ENCODE results near the gene OR13C3.

The OR13C3 gene

GRCh38 chr9:104568868-104569267 is 32.2 kb upstream of the OR13C3 start, which contains the start of gene OR13C8:
OR13C8 (plus strand) TSS chr9:104569168; CDS start chr9:104569168, 0 bp downstream.
- TF ChIP-seq CEBPB (IDR thresholded peaks at IDR 0.05) (no peak), MAX (IDR thresholded peaks at IDR 0.05) (no peak), TEAD4 (IDR thresholded peaks at IDR 0.05) (no peak), YY1 (IDR thresholded peaks at IDR 0.05; ENCODE audit: low read depth) (no peak), TAF1 (IDR thresholded peaks at IDR 0.05; ENCODE audit: low read depth) (no peak), EP300 (IDR thresholded peaks at IDR 0.05; ENCODE audit: borderline replicate concordance) (no peak), USF1 (IDR thresholded peaks at IDR 0.05) (no peak), REST (IDR thresholded peaks at IDR 0.05; ENCODE audit: low read depth) (no peak), EGR1 (IDR thresholded peaks at IDR 0.05) (no peak), FOXM1 (IDR thresholded peaks at IDR 0.05; ENCODE audit: borderline replicate concordance, low read depth) (no peak), ZBTB7A (IDR thresholded peaks at IDR 0.05; ENCODE audit: low read depth) (no peak), RAD21 (IDR thresholded peaks at IDR 0.05; ENCODE audit: low read depth) (no peak), NFIC (IDR thresholded peaks at IDR 0.05) (no peak), TCF12 (IDR thresholded peaks at IDR 0.05; ENCODE audit: low read depth) (no peak)

- no peak for TF ChIP-seq YY1 (IDR thresholded peaks at IDR 0.05; ENCODE audit: low read depth)
- TF ChIP-seq CEBPB (IDR thresholded peaks at IDR 0.05): no peak
- no peak for TF ChIP-seq RAD21 (IDR thresholded peaks at IDR 0.05; ENCODE audit: low read depth)
- TF ChIP-seq USF1 (IDR thresholded peaks at IDR 0.05): no peak
- no peak for TF ChIP-seq EP300 (IDR thresholded peaks at IDR 0.05; ENCODE audit: borderline replicate concordance)
- no peak for TF ChIP-seq NFIC (IDR thresholded peaks at IDR 0.05)
- TF ChIP-seq TEAD4 (IDR thresholded peaks at IDR 0.05): no peak
- TF ChIP-seq EGR1 (IDR thresholded peaks at IDR 0.05): no peak
Observed at GRCh38 chr9:104564358-104564757, 27.7 kb upstream of the OR13C3 start.

- no peak for TF ChIP-seq ZBTB7A (IDR thresholded peaks at IDR 0.05; ENCODE audit: low read depth)
- TF ChIP-seq CEBPB (IDR thresholded peaks at IDR 0.05): no peak
- no peak for TF ChIP-seq CREB1 (IDR thresholded peaks at IDR 0.05; ENCODE audit: low read depth)
Observed at GRCh38 chr9:104556830-104557634, 20.4 kb upstream of the OR13C3 start.

- no peak for TF ChIP-seq TEAD4 (IDR thresholded peaks at IDR 0.05)
- TF ChIP-seq REST (IDR thresholded peaks at IDR 0.05; ENCODE audit: low read depth): no peak
- TF ChIP-seq TAF1 (IDR thresholded peaks at IDR 0.05; ENCODE audit: low read depth): no peak
- TF ChIP-seq RAD21 (IDR thresholded peaks at IDR 0.05; ENCODE audit: low read depth): no peak
- TF ChIP-seq TCF12 (IDR thresholded peaks at IDR 0.05; ENCODE audit: low read depth): no peak
- TF ChIP-seq EGR1 (IDR thresholded peaks at IDR 0.05): no peak
Observed at GRCh38 chr9:104555521-104555920, 18.9 kb upstream of the OR13C3 start.

- TF ChIP-seq MAX (IDR thresholded peaks at IDR 0.05) (no peak), NFIC (IDR thresholded peaks at IDR 0.05) (no peak), CEBPB (IDR thresholded peaks at IDR 0.05) (no peak), ZBTB7A (IDR thresholded peaks at IDR 0.05; ENCODE audit: low read depth) (no peak), RAD21 (IDR thresholded peaks at IDR 0.05; ENCODE audit: low read depth) (no peak), FOXM1 (IDR thresholded peaks at IDR 0.05; ENCODE audit: borderline replicate concordance, low read depth) (no peak), CREB1 (IDR thresholded peaks at IDR 0.05; ENCODE audit: low read depth) (no peak), EP300 (IDR thresholded peaks at IDR 0.05; ENCODE audit: borderline replicate concordance) (no peak), TEAD4 (IDR thresholded peaks at IDR 0.05) (no peak), EGR1 (IDR thresholded peaks at IDR 0.05) (no peak), USF1 (IDR thresholded peaks at IDR 0.05) (no peak), TAF1 (IDR thresholded peaks at IDR 0.05; ENCODE audit: low read depth) (no peak), TCF12 (IDR thresholded peaks at IDR 0.05; ENCODE audit: low read depth) (no peak), REST (IDR thresholded peaks at IDR 0.05; ENCODE audit: low read depth) (no peak), YY1 (IDR thresholded peaks at IDR 0.05; ENCODE audit: low read depth) (no peak)
Observed at GRCh38 chr9:104553261-104553660, 16.6 kb upstream of the OR13C3 start.

All from Ishikawa (cell line).